Measurements from ENCODE around the gene STAG2. TPM values are rescaled to one million over a fixed set of nuclear protein-coding genes. Genes with fewer than 3 reads are reported as not detected.
A peak's percentile ranks its signal among the peaks of the same experiment; 100 is the strongest.

Gene STAG2
- total and polyA plus RNA-seq, 2 of the 13 experiments (the other 11 are each of a cell fraction or from before 2014, with no cell fraction given) = 21.0 to 50.8 TPM

- TF ChIP-seq, protein P1, sequence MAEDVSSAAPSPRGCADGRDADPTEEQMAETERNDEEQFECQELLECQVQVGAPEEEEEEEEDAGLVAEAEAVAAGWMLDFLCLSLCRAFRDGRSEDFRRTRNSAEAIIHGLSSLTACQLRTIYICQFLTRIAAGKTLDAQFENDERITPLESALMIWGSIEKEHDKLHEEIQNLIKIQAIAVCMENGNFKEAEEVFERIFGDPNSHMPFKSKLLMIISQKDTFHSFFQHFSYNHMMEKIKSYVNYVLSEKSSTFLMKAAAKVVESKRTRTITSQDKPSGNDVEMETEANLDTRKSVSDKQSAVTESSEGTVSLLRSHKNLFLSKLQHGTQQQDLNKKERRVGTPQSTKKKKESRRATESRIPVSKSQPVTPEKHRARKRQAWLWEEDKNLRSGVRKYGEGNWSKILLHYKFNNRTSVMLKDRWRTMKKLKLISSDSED (CRISPR knock-in tag; IDR thresholded peaks at IDR 0.05) = no peak
- no peak for TF ChIP-seq EEA1 (CRISPR knock-in tag; IDR thresholded peaks at IDR 0.05; ENCODE audit: borderline replicate concordance)
- TF ChIP-seq, protein P2, sequence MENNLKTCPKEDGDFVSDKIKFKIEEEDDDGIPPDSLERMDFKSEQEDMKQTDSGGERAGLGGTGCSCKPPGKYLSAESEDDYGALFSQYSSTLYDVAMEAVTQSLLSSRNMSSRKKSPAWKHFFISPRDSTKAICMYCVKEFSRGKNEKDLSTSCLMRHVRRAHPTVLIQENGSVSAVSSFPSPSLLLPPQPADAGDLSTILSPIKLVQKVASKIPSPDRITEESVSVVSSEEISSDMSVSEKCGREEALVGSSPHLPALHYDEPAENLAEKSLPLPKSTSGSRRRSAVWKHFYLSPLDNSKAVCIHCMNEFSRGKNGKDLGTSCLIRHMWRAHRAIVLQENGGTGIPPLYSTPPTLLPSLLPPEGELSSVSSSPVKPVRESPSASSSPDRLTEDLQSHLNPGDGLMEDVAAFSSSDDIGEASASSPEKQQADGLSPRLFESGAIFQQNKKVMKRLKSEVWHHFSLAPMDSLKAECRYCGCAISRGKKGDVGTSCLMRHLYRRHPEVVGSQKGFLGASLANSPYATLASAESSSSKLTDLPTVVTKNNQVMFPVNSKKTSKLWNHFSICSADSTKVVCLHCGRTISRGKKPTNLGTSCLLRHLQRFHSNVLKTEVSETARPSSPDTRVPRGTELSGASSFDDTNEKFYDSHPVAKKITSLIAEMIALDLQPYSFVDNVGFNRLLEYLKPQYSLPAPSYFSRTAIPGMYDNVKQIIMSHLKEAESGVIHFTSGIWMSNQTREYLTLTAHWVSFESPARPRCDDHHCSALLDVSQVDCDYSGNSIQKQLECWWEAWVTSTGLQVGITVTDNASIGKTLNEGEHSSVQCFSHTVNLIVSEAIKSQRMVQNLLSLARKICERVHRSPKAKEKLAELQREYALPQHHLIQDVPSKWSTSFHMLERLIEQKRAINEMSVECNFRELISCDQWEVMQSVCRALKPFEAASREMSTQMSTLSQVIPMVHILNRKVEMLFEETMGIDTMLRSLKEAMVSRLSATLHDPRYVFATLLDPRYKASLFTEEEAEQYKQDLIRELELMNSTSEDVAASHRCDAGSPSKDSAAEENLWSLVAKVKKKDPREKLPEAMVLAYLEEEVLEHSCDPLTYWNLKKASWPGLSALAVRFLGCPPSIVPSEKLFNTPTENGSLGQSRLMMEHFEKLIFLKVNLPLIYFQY (CRISPR knock-in tag; IDR thresholded peaks at IDR 0.05; ENCODE audit: borderline replicate concordance) = no peak
- peak; percentile 51 for TF ChIP-seq STAG1 (CRISPR knock-in tag; IDR thresholded peaks at IDR 0.05)
- TF ChIP-seq DBP (CRISPR knock-in tag; IDR thresholded peaks at IDR 0.05; ENCODE audit: not compliant biosample characterization) = no peak
Measured at GRCh38 chrX:123976706-123977316, 15.3 kb downstream of the STAG2 start (continued).

DNA sequence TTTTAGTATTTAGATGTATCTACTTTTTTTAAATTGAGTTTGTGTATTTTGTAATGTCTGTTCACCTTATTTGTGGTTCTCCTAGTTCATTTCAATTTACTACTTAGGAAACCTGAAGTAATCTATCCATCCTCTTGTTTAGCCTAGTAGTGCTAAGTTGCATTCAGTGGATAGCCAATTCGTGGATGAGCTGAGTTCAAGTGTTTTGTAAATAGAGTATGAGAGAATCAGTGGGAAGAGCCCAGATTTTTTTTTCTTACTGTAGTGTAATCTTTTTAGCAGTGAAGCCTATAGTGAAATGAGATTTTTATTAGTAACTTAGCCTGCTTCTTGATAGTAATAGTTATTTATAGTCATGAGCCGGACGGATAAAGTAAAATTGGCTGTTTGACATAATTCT lies 21.7 kb downstream of the STAG2 start:
- H3K4me1 ChIP-seq (ENCODE audit: insufficient read depth, low read length) = no peaks in the 10 kb centered on the region
- no peak for ATAC-seq
- no peak overlapping the region for H3K4me2 ChIP-seq (ENCODE audit: low read depth, low read length)
- CTCF ChIA-PET (ENCODE audit: low intra/inter-chr PET ratio, low total read pairs) = no interaction called here
- no peaks in the 10 kb centered on the region; a peak in 1 of 5 replicates for H3K36me3 ChIP-seq (replicated peaks in 1 of 2; ENCODE audit: control insufficient read depth in 1 of 2, insufficient read depth in 2 of 2, low read length in 2 of 2)
- no peak for FAIRE-seq
- no peak overlapping the region for H2AFZ ChIP-seq (ENCODE audit: low read length)
- BruUV-seq (replicated peaks) = no TSS peak
- H3K9me3 ChIP-seq (ENCODE audit: low read length) = no peaks in the 10 kb centered on the region
- WGBS (ENCODE audit: low lambda C conversion rate) = 95% methylated on average over 3 of the region's 3 CpGs
- DNase-seq (ENCODE audit: low spot score) = no peak
- in situ Hi-C loops (cut with HindIII; ENCODE audit: extremely low pct_ligation_motif_present, low pct_unique_long_range_greater_than_20kb) = no loop called here
- H3K27me3 ChIP-seq (ENCODE audit: control insufficient read depth in 1 of 2, insufficient read depth in 2 of 2, low read length in 2 of 2) = no peaks in the 10 kb centered on the region
- no peak overlapping the region for H3K27ac ChIP-seq (ENCODE audit: extremely low read length, insufficient read depth, low read length)
- peaks cover 15% of the 10 kb centered on the region; the same call in 1 of the 2 replicates for H4K20me1 ChIP-seq (ENCODE audit: insufficient read depth, low read length)
- peaks cover 89% of the 10 kb centered on the region for H3K79me2 ChIP-seq (ENCODE audit: insufficient read depth, low read length)
- POLR2A ChIA-PET = no interaction called here
- intact Hi-C loops (cut with micrococcal nuclease; ENCODE audit: unreplicated experiment) = no loop called here
- no peak overlapping the region for H3K9ac ChIP-seq (ENCODE audit: insufficient read depth, low read depth, low read length)
- H3K4me3 ChIP-seq (replicated peaks in 1 of 3; ENCODE audit: insufficient read depth in 1 of 3, low read depth in 2 of 3, low read length in 3 of 3) = no peak overlapping the region
- TF ChIP-seq, protein P3, sequence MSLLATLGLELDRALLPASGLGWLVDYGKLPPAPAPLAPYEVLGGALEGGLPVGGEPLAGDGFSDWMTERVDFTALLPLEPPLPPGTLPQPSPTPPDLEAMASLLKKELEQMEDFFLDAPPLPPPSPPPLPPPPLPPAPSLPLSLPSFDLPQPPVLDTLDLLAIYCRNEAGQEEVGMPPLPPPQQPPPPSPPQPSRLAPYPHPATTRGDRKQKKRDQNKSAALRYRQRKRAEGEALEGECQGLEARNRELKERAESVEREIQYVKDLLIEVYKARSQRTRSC (CRISPR knock-in tag; IDR thresholded peaks at IDR 0.05; ENCODE audit: low read depth) = no peak
- no peak for TF ChIP-seq SUZ12 (IDR thresholded peaks at IDR 0.05; ENCODE audit: low read depth, low read length)
- TF ChIP-seq SNAPC5 (CRISPR knock-in tag; IDR thresholded peaks at IDR 0.05; ENCODE audit: borderline replicate concordance) = no peak

All from HepG2 (cell line).